GM21390 (cell line): Measurements from ENCODE around the gene CD22.

ENCODE experiments used
- ATAC-seq: cut with Tn5 transposase; IDR thresholded peaks from one replicate; pipeline ENCODE4 v1.9.1; 2021; ENCODE audit not compliant: unreplicated experiment

CD22 gene

DNA sequence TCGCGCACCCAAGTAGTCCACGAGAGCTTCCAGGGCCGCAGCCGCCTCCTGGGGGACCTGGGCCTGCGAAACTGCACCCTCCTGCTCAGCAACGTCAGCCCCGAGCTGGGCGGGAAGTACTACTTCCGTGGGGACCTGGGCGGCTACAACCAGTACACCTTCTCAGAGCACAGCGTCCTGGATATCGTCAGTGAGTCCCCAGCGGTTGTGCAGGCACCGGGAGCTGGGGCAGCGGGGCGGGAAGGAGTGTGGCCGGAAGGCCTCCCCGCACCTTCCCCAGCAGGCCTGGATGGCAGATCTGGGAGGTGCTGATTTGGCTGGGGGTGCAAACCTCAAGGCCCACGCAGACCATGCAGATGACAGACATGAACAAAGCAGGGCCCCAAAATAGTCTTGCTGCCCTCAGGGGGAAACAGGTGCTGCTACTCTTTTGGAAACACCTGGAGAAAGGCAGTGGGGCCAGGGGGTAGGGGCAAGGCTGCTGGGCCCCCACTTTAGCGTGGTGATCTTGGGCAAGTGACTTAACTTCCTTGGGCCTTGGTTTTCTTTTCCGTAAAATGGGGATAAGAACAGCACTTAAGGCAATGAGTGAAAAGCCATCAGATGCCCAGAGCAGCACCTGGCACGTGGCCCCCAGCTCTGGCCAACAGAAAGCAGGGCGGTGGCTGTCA, 33.1 kb upstream of the CD22 start:
- no peak for ATAC-seq

DNA sequence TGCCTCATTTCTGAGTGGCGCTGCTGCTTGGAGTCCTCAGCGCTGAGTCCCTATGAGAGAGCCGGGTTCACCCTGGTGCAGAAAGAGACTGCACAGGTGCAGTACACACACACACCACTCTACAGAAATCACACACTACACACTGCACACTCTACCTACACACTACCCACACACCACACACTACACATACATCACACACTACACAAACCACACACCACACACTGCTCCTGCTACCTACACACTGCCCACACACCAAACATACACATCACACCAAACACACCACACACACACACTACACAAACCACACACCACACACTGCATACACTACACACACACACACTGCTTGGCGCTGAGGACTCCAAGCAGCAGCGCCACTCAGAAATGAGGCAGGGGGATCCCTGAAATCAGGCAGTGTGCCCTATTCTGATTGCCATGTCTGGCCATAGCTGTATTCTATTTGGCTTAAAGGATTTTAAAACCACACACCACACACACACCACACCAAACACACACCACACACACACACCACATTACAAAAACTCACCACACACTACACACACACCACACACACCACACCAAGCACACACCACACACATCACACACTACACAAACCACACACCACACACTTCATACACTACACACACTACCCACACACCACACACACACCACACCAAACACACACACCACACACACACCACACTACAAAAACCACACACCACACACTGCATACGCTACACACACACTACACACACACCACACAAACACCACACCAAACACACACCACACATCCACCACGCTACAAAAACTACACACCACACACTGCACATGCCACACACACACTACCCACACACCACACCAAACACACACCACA, 32.1 kb upstream of the CD22 start:
- no peak for ATAC-seq

DNA sequence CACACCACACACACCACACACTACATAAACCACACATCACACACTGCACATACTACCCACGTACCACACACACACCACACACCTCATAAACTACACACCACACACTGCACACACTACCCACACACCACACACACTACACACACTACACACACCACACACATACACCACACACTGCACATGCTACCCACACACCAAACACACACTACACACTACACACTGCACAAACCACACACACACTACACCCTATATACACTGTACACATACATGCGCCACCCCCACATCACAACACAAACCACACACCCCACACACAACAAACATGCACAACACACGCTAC, 31.5 kb upstream of the CD22 start:
- no peak for ATAC-seq

DNA sequence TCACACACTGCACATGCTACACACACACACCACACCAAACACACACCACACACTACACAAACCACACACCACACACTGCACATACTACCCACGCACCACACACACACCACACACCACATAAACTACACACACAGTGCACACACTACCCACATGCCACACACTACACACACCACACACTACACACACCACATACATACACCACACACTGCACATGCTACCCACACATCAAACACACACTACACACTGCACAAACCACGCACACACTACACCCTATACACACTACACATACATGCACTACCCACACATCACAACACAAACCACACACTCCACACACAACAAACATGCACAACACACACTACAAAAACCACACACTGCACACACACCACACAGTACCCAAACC, 31.1 kb upstream of the CD22 start:
- ATAC-seq: no peak

DNA sequence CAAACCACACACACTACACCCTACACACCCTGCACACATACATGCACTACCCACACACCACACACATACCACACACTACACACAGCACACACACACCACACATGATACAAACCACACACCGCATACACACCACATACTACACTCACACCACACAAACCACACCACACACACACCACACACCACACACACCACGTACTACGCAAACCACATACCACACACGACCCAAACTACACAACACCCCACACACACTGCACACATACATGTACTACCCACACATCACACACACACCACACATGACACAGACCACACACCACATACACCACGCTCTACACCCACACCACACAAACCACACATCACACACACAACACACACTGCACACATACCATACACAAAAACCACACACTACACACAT, 30.4 kb upstream of the CD22 start:
- no peak for ATAC-seq

DNA sequence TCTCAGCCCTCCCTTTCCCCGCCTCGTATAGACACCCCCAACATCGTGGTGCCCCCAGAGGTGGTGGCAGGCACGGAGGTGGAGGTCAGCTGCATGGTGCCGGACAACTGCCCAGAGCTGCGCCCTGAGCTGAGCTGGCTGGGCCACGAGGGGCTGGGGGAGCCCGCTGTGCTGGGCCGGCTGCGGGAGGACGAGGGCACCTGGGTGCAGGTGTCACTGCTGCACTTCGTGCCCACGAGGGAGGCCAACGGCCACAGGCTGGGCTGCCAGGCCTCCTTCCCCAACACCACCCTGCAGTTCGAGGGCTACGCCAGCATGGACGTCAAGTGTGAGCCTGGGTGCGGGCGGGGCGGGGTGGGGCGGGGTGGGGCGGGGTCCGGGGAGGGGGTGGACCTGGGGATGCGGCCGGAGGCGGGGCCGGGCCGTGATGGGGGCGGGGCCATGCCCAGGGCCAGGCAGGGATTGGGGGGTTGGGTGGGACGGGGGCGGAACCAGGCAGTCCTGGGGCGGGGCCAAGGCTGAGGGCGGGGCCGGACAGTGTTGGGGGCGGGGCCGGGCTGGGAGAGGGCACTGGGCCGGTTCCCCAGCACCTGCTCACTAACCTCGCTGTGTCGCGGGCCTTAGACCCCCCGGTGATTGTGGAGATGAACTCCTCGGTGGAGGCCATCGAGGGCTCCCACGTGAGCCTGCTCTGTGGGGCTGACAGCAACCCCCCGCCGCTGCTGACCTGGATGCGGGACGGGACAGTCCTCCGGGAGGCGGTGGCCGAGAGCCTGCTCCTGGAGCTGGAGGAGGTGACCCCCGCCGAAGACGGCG, 29.3 kb upstream of the CD22 start:
- ATAC-seq: no peak

DNA sequence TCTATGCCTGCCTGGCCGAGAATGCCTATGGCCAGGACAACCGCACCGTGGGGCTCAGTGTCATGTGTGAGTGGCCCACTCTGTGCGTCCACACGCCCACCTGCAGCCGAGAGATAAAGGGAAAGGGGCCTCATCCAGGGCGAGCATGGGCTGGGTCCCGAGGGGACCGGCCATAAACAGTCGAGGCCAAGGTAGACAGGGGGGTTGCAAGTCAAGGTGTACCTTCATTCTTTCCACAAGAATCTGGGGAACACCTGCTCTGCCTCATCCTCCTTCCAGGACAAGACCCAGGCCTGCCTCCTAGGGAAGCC, 28.7 kb upstream of the CD22 start:
- no peak for ATAC-seq

DNA sequence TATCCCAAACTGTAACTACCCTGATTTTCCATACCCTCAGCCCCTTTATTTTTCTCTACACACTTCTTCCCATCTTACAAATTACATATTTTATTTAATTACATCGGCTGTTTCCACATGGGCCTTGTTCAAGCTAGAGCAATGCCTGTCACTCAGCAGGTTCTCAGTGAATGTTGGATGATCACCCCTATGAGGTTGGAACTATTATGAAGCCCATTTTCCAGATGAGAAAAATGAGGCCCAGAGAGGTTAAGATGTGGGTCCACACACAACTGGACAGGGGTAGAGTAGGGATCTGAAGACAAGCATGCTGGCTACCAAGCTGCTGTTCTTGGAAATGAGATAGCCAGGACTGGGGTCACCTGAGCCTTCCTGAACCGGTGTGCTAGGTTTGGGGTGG, 27.0 kb upstream of the CD22 start:
- no peak for ATAC-seq

DNA sequence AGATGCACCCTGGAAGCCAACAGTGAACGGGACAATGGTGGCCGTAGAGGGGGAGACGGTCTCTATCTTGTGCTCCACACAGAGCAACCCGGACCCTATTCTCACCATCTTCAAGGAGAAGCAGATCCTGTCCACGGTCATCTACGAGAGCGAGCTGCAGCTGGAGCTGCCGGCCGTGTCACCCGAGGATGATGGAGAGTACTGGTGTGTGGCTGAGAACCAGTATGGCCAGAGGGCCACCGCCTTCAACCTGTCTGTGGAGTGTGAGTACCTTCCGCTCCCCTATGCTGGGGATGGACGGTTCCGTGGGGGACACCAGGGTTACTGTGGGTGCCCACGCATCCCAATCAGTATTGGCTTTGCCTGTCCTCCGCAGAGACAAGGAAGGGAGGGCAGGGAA, 26.5 kb upstream of the CD22 start:
- ATAC-seq: no peak

DNA sequence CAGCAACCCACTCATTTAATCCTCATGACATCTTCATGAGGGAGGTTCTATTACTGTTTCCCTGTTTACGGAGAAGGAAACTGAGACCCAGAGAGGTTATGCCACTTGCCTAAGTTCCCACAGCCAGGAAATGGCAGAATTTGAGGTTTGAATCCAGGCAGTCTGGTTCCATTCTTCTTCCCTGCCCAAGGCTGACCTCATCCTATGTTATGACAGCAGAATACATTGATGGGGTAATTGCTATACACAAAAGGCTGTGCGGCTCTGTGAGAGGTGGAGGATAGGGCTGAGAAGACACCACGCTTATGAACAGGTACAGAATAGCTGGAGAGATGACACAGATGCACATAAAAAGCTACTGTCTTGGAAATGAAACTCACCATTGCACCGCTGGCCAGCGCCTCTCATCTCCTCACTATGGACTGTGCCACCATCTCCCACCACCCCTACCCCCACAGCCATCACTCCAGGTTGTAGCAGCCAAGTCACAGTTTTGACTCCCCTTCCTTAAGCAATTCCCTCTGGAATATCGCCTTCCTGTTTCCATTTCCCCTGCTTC, 25.6 kb upstream of the CD22 start:
- no peak for ATAC-seq

DNA sequence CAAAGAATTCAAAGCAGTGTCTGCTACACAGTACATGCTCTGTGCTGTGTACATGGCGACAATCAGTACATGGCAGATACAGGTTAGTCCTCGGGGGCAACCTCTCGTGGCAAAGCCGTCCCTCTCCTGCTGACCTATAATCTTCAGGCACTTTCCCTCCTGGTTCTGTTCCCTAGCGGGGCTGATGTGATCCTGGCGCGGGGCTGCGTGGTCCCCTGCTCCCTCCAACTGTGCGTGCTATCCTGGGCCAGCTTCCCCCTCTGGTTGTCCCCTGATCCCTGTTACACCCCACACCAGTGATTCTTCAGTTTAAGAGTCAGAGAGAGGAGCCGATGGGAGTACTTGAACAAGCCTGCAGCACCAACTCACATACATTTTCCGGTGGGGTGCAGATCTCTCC, 25.0 kb upstream of the CD22 start:
- ATAC-seq: no peak

DNA sequence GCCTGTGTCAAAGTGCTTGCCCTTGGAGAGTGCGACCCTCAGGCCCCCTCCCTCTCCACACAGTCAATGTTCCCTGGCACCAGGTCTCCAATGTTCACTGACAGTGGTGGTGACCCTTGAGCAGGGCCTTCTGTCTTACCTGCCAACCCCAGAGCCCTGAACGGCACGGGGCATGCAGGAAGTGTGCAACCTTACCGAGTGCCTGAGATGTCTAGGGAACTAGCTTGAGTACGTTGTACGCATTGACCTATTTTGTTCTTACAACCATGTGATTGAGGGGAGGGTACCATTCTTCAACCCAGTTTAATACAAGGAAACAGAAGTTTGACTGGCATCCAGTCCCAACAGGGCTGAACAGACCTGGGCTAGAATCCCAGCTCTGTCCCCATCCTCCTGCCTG, 23.8 kb upstream of the CD22 start:
- ATAC-seq: no peak

DNA sequence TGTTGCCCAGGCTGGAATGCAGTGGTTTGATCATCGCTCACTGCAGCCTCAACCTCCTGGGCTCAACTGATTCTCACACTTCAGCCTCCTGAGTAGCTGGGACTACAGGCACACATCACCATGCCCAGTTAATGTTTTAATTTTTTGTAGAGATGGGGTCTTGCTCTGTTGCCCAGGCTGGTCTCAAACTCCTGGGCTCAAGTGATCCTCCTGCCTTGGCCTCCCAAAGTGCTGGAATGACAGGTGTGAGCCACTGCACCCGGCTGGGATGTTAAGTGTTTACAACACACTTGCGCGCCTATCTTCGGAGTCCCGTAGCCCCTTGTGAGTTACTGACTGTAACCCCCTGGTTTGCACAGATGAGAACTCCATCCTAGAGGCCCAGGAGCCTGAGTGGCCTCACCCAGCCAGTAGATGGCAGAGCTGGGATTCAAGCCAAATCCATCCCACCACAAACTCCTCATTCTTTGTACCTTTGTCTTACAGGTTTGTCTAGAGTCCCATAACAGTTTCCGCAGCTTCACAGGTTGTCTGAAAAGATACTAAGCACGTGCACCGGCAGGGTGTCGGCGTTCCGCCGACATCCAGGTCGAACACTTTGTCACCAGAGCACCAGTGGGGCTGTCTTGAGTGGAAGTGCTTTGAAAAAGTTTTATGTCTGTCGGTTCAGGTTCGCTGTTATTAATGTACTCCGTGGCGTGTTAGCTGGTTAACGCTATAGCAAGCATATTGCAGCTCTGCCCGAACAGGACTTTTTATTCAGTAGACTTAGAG, 22.3 kb upstream of the CD22 start:
- ATAC-seq: no peak

DNA sequence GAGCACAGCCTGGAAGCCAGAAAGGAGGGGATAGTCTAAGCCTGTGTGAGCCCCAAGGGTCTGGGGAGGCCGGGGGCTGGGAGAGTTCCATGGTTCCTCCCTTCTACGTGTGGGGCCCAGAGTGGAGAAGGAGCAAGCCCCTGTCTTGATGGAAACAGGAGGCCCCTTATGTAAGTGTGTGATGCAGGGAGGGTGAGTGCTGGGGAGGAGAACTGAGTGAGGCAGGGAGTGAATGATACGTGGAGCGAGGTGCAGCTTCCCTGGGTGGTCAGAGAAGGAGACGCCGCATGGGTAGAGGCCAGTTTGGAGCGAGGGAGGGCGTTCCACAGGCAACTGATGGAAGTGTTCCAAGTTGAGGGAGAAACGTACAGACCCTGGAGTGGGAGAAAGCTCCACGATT, 21.1 kb upstream of the CD22 start:
- ATAC-seq: no peak

DNA sequence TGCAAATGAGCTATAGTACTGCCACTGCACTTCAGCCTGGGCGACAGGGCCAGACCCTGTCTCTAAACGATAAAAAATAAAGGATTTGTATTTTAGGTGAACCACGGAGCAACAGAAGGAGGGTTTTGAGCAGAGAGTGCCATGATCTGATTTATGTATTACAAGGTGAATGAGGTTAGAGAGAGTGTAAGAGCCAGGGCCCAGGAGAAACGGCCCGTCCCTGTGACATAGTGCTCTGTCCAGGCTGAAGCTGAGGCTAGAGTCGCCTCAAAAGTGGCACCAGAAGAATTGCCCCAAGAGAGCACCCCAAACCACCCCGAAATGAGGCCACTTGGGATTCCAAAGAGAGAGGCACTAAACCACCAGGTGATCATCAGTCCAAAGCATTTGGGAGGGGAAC, 20.1 kb upstream of the CD22 start:
- ATAC-seq: no peak

DNA sequence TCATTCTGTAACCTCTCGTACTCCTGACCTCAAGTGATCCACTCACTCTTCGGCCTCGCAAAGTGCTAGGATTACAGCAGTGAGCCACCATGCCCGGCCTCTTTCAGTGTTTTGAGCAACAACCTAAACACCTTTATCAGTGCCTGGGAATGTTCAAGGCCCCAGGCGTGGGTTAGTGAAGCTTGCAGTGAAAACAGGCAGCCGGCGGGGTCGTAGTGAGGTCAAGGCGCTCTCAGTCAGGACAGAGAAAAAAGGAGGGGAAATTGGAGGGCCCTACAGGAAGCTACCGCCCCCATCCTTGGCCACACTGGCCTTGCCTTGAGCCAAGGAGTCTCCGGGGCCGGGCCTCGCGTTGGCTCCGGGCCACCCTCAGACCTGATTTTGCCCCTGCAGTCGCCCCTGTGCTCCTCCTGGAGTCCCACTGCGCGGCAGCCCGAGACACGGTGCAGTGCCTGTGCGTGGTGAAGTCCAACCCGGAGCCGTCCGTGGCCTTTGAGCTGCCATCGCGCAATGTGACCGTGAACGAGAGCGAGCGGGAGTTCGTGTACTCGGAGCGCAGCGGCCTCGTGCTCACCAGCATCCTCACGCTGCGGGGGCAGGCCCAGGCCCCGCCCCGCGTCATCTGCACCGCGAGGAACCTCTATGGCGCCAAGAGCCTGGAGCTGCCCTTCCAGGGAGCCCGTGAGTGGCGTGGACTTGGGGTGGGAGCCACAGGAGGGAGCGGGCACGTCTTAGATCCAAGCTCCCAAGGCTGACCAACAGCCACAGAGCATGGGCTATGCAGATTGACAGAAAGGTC, 19.3 kb upstream of the CD22 start:
- no peak for ATAC-seq

DNA sequence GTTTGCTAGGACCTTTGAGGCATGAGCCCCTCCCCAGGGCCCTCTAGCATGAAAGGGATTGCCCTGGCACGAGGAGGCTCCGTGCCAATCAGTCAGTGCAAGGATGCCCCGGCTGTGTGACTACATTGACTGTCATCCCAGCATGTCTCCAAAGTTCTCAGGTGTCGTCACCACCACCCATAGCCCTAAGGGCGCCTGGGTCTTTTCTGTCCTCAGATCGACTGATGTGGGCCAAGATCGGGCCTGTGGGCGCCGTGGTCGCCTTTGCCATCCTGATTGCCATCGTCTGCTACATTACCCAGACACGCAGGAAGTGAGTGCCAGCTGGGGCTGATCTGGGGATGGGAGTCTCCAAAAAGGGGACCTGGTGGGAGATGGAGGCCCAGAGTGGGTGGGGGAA, 18.7 kb upstream of the CD22 start:
- no peak for ATAC-seq

DNA sequence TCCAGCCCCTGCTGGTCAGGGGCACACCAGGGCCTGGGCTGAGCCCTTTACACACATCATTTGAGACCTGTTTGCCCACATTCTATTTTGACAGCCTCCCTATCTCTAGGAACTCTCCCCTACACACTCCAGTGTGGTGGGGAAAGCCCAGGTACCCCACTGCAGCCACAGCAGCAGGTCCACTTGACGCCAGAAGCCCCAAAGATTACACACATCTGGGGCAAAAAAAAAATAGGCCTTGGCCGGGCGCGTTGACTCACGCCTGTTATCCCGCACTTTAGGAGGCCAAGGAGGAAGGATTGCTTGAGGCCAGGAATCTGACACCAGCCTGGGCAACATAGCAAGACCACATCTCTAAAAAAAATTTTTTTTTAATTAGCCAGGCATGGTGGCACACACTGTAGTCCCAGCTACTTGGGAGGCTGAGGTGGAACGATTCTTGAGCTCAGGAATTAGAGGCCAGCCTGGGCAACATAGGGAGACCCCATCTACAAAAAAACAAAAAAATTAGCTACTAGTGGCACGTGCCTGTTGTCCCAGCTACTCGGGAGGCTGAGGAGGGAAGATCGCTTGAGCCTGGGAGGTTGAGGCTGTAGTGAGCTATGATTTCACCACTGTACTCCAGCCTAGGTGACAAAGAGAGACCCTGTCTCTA, 18.0 kb upstream of the CD22 start:
- no peak for ATAC-seq

DNA sequence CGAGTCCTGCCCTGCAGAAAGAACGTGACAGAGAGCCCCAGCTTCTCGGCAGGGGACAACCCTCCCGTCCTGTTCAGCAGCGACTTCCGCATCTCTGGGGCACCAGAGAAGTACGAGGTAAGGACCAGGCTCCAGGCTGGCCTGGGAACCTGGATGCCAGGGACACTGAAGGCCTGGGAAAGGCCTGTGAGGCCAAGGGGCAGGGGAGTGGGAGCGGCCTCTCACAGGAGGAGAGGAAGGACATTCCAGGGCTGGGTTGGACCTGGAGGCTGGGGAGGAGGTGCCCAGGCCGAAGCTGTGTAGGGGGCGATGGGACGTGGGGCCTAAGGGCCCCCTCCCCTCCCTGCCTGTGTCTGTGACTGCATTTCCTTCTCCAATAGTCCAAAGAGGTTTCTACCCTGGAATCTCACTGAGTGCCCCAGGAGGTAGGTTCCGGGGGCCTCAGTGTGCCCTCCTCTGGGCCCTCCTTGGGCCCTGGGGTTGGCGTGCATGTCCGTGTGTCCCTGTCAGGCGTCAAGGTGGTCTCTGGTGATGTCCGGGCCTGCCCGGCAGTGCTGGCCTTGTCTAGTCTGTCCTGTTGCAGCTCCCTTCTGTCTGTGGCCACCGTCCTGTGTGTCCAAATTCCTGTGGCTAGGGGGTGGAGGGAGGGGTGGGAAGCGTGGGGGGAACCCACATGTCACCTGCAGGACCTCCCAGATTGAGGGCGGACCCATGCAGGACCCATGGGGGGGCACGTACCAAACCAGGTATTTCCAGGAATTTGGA, 16.9 kb upstream of the CD22 start:
- ATAC-seq: no peak
